Medulla oblongata (tissue), 1 donor: ENCODE measurements around the gene SLC25A24.
"Not testable (repeated sequence)": the region's sequence is repeated elsewhere in the genome, so short reads cannot be mapped to it uniquely, and the experiment has no call there.

ENCODE experiments used
- DNase-seq: peaks from one replicate; pipeline ENCODE4 v3.0.0-alpha.2; 2015; ENCODE audit errors: extremely low spot score

Gene SLC25A24

GRCh38 chr1:108199201-108199691 is 897 bp downstream of the SLC25A24 start:
- DNase-seq: no peak

GRCh38 chr1:108194051-108194450 is 6.1 kb downstream of the SLC25A24 start:
- no peak for DNase-seq

- no peak for DNase-seq
These were observed 6.8 kb downstream of the SLC25A24 start for GRCh38 chr1:108193333-108193732.

GRCh38 chr1:108192581-108192980 is 7.6 kb downstream of the SLC25A24 start:
- no peak for DNase-seq

GRCh38 chr1:108190686-108191416 is 9.3 kb downstream of the SLC25A24 start:
- no peak for DNase-seq

GRCh38 chr1:108190001-108190634 is 10.0 kb downstream of the SLC25A24 start:
- no peak for DNase-seq

GRCh38 chr1:108188801-108189200 is 11.3 kb downstream of the SLC25A24 start:
- DNase-seq: no peak

GRCh38 chr1:108182959-108183700 is 17.0 kb downstream of the SLC25A24 start:
- no peak for DNase-seq

GRCh38 chr1:108179018-108179417 is 21.1 kb downstream of the SLC25A24 start:
- DNase-seq: no peak

GRCh38 chr1:108162409-108162808 is 37.7 kb downstream of the SLC25A24 start:
- not testable (repeated sequence) for DNase-seq

- not testable (repeated sequence) for DNase-seq
These were observed 40.2 kb downstream of the SLC25A24 start for GRCh38 chr1:108159951-108160350.

GRCh38 chr1:108158893-108159453 is 41.2 kb downstream of the SLC25A24 start:
- no peak for DNase-seq

GRCh38 chr1:108154314-108154713 is 45.8 kb downstream of the SLC25A24 start:
- DNase-seq: no peak

- DNase-seq: no peak
These were observed 47.3 kb downstream of the SLC25A24 start for GRCh38 chr1:108152782-108153222.

GRCh38 chr1:108151548-108151947 is 48.6 kb downstream of the SLC25A24 start:
- DNase-seq: no peak

GRCh38 chr1:108149796-108150467 is 50.2 kb downstream of the SLC25A24 start:
- no peak for DNase-seq

GRCh38 chr1:108144569-108144968 is 55.6 kb downstream of the SLC25A24 start:
- not testable (repeated sequence) for DNase-seq

GRCh38 chr1:108142773-108143394 is 57.3 kb downstream of the SLC25A24 start:
- no peak for DNase-seq

GRCh38 chr1:108142258-108142657 is 57.9 kb downstream of the SLC25A24 start:
- DNase-seq: no peak

- DNase-seq: no peak
These were observed 58.5 kb downstream of the SLC25A24 start for GRCh38 chr1:108141621-108142020.

GRCh38 chr1:108140936-108141335 is 59.2 kb downstream of the SLC25A24 start:
- DNase-seq: no peak
